Body of pancreas (tissue), 4 donors: ENCODE results near the gene OR10G3. TPM values are rescaled to one million over a fixed set of nuclear protein-coding genes. Genes with fewer than 3 reads are reported as not detected.
"Not testable (repeated sequence)": the region's sequence is repeated elsewhere in the genome, so short reads cannot be mapped to it uniquely, and the experiment has no call there.

Experiments used
- ATAC-seq: fragments of 150-250 bp; one replicate; pipeline ENCODE4 v1.9.1; 2016
- DNase-seq, 4 donors: peaks; one replicate each; pipeline ENCODE4 v3.0.0-alpha.2; 2019
- H3K27ac ChIP-seq, 4 donors: fragments of 200-600 bp; sonication (generic); 1 replicate in 3 of 4; 2 replicates in 1 of 4; pipeline versions ENCODE4 v1.5.1 to v1.6.1; 2016 to 2019; ENCODE audit warnings: mild to moderate bottlenecking in 1 of 4, mixed read lengths in 1 of 4, moderate library complexity in 1 of 4
- H3K27me3 ChIP-seq, 2 donors: fragments of 200-600 bp; sonication (generic); one replicate each; pipeline ENCODE4 v1.6.0; 2016; ENCODE audit warnings: mild to moderate bottlenecking in 1 of 2
- H3K36me3 ChIP-seq, 2 donors: fragments of 200-600 bp; sonication (generic); replicated peaks in 1 of 2; 2 replicates each; pipeline ENCODE4 v1.5.1; 2016; ENCODE audit warnings: low read depth in 2 of 2; ENCODE audit not compliant: insufficient read depth in 1 of 2
- H3K4me1 ChIP-seq: fragments of 200-600 bp; sonication (generic); one replicate; pipeline ENCODE4 v1.6.0; 2016
- H3K4me3 ChIP-seq, 2 donors: fragments of 200-600 bp; sonication (generic); 1 replicate in 1 of 2; 2 replicates in 1 of 2; pipeline ENCODE4 v1.5.1; 2016 to 2019
- H3K9me3 ChIP-seq, 3 donors: fragments of 200-600 bp; sonication (generic); 1 replicate in 2 of 3; 2 replicates in 1 of 3; pipeline ENCODE4 v1.5.1; 2016
- CTCF ChIP-seq, 7 experiments: fragments of 450-650 bp in 4 of 7; fragments of 200-600 bp in 3 of 7; sonication (generic) in 3 of 7; IDR thresholded peaks; one replicate each; pipeline ENCODE4 v1.5.1; 2016 to 2019; ENCODE audit warnings: antibody characterized with exemption in 7 of 7
- POLR2A ChIP-seq, 3 donors: fragments of 450-650 bp; IDR thresholded peaks; one replicate each; pipeline ENCODE4 v1.6.1; 2016; ENCODE audit warnings: antibody characterized with exemption in 3 of 3, mild to moderate bottlenecking in 2 of 3
- WGBS, 2 donors: methylation state at CpG; one replicate each; pipeline ENCODE4 v1.1.5; 2017; 5-methylcytosine and 5-hydroxymethylcytosine counted together
- intact Hi-C: fragments of 100-400 bp; cut with DNase I; formaldehyde crosslinking; loops from one replicate; pipeline ENCODE4 v1.15.1; 2023
- total RNA-seq, 2 donors: library from RNA; depleted of rRNA; stranded (reverse); fragments of >200 nt; gene quantifications; one replicate each; pipeline ENCODE4 v1.1.0, GENCODE V29; 2016

Gene OR10G3
- total RNA-seq, 2 donors from 2014 or later, result not detected

- Histone ChIP-seq H3K4me1 (no peaks in the 10 kb centered on the region), H3K36me3 (no peaks in the 10 kb centered on the region), H3K27ac (no peak overlapping the region), H3K4me3 (no peak overlapping the region), H3K9me3 (no peaks in the 10 kb centered on the region), H3K27me3 (no peaks in the 10 kb centered on the region)
- 25 to 65% methylated on average over 1 to 6 of the region's 6 CpGs for WGBS, 2 donors
- intact Hi-C loops, result no loop called here
- no peak for ATAC-seq
- TF ChIP-seq CTCF (IDR thresholded peaks at IDR 0.05), result no peak
- TF ChIP-seq POLR2A (IDR thresholded peaks at IDR 0.05), result no peak
- DNase-seq, result no peak
Observed at GRCh38 chr14:21612324-21612723, 32.4 kb upstream of the OR10G3 start.

GRCh38 chr14:21602181-21602580 lies 22.3 kb upstream of the OR10G3 start:
- intact Hi-C loops, ATAC-seq: not testable (repeated sequence)
- WGBS, 2 donors, result 47 to 75% methylated on average over 2 to 7 of the region's 8 CpGs

GRCh38 chr14:21589317-21589716 lies 9.4 kb upstream of the OR10G3 start:
- WGBS, 2 donors, result 64 to 82% methylated on average over 4 of the region's 4 CpGs
- no peaks in the 10 kb centered on the region for H3K27me3 ChIP-seq
- TF ChIP-seq POLR2A (IDR thresholded peaks at IDR 0.05), result no peak
- no peak for TF ChIP-seq CTCF (IDR thresholded peaks at IDR 0.05)
- DNase-seq, result no peak
- peaks cover 0 to 8% (median 0%) of the 10 kb centered on the region in 3 donors for H3K9me3 ChIP-seq
- H3K4me1 ChIP-seq, result no peaks in the 10 kb centered on the region
- no peaks in the 10 kb centered on the region for H3K36me3 ChIP-seq
- no peak overlapping the region for H3K4me3 ChIP-seq
- intact Hi-C loops, result no loop called here
- ATAC-seq, result no peak
- H3K27ac ChIP-seq, result no peak overlapping the region

More at GRCh38 chr14:21602181-21602580, 22.3 kb upstream of the OR10G3 start:
- not testable (repeated sequence) for H3K27me3 ChIP-seq, DNase-seq, H3K9me3 ChIP-seq, H3K36me3 ChIP-seq, H3K4me1 ChIP-seq, H3K4me3 ChIP-seq, H3K27ac ChIP-seq

- no peak for DNase-seq
- no peak overlapping the region for H3K4me3 ChIP-seq
- H3K27ac ChIP-seq, result no peak overlapping the region
- no peaks in the 10 kb centered on the region for H3K4me1 ChIP-seq
- 56 to 75% methylated on average over 6 of the region's 6 CpGs for WGBS, 2 donors
- H3K9me3 ChIP-seq, result no peaks in the 10 kb centered on the region
- H3K27me3 ChIP-seq, result no peaks in the 10 kb centered on the region
- TF ChIP-seq CTCF (IDR thresholded peaks at IDR 0.05) (no peak), POLR2A (IDR thresholded peaks at IDR 0.05) (no peak)
- intact Hi-C loops, result no loop called here
- no peaks in the 10 kb centered on the region for H3K36me3 ChIP-seq
- ATAC-seq, result no peak
Observed at GRCh38 chr14:21575661-21576060, 4.2 kb downstream of the OR10G3 start.

- no peak for TF ChIP-seq POLR2A (IDR thresholded peaks at IDR 0.05)
Observed at GRCh38 chr14:21572604-21573003, 7.3 kb downstream of the OR10G3 start.

GRCh38 chr14:21558703-21559170 lies 21.1 kb downstream of the OR10G3 start:
- no peak overlapping the region for H3K27ac ChIP-seq
- 73 to 76% methylated on average over 8 of the region's 8 CpGs for WGBS, 2 donors
- no peak for TF ChIP-seq POLR2A (IDR thresholded peaks at IDR 0.05)
- TF ChIP-seq CTCF (IDR thresholded peaks at IDR 0.05), result no peak
- no peaks in the 10 kb centered on the region for H3K36me3 ChIP-seq
- DNase-seq, result no peak
- no peaks in the 10 kb centered on the region for H3K9me3 ChIP-seq
- ATAC-seq, result no peak
- H3K4me1 ChIP-seq, result peaks cover 16% of the 10 kb centered on the region
- H3K27me3 ChIP-seq, result no peaks in the 10 kb centered on the region
- intact Hi-C loops, result no loop called here
- H3K4me3 ChIP-seq, result no peak overlapping the region

More at GRCh38 chr14:21572604-21573003, 7.3 kb downstream of the OR10G3 start:
- Histone ChIP-seq H3K36me3 (no peaks in the 10 kb centered on the region), H3K4me3 (no peak overlapping the region), H3K4me1 (no peaks in the 10 kb centered on the region), H3K27ac (no peak overlapping the region), H3K9me3 (no peaks in the 10 kb centered on the region), H3K27me3 (no peaks in the 10 kb centered on the region)
- DNase-seq (no peak), ATAC-seq (no peak)
- intact Hi-C loops, result no loop called here
